HepG2 (cell line): ENCODE results near the gene CYP2S1. TPM values are rescaled to one million over a fixed set of nuclear protein-coding genes. Genes with fewer than 3 reads are reported as not detected.

ENCODE experiments used
- ATAC-seq: fragments of 200-7000 bp; cut with Tn5 transposase; 3 replicates; pipeline ENCODE4 v1.9.1; 2020; ENCODE audit warnings: mild to moderate bottlenecking, moderate library complexity
- BruUV-seq: library from RNA; stranded (reverse); fragments of 400-500 nt; replicated peaks from 2 replicates; lab custom pipeline; 2021; lab: Mats Ljungman, UMichigan
- CTCF ChIA-PET: fragments of 300-600 bp; formaldehyde crosslinking; extraction: SDS; loops from one replicate; lab custom pipeline; 2021; ENCODE audit warnings: low total read pairs, inconsistent platforms, low intra/inter-chr PET ratio; lab: Yijun Ruan, JAX
- POLR2A ChIA-PET: fragments of 350-600 bp; sonication (Branson Sonifier 250); formaldehyde crosslinking; loops from one replicate; lab custom pipeline; 2020; ENCODE audit warnings: antibody characterized with exemption, inconsistent platforms; lab: Yijun Ruan, JAX
- DNase-seq: peaks from one replicate; pipeline ENCODE4 v3.0.0-alpha.2; 2015; ENCODE audit warnings: low spot score
- FAIRE-seq: peaks from 3 replicates; lab custom pipeline; 2011; peaks lifted over from hg19 to GRCh38; lab: Jason Lieb, UNC
- H2AFZ ChIP-seq: one replicate; pipeline ENCODE4 v1.6.1; 2011; ENCODE audit warnings: low read length, inconsistent platforms
- H3K27ac ChIP-seq: fragments of 300-600 bp; 3 replicates; pipeline ENCODE4 v1.8.0; 2011; ENCODE audit warnings: mixed run types, mild to moderate bottlenecking, mixed read lengths, low read length, inconsistent platforms; ENCODE audit not compliant: insufficient read depth; ENCODE audit errors: extremely low read length
- H3K27me3 ChIP-seq, 2 experiments: fragments of 200-600 bp in 1 of 2; 2 replicates in 1 of 2; 3 replicates in 1 of 2; pipeline versions ENCODE4 v1.6.0 to v1.8.0; 2011; ENCODE audit warnings: low read length in 2 of 2, mild to moderate bottlenecking in 2 of 2, moderate library complexity in 2 of 2, inconsistent platforms in 1 of 2; ENCODE audit not compliant: insufficient read depth in 2 of 2, control insufficient read depth in 1 of 2
- H3K36me3 ChIP-seq, 2 experiments: fragments of 200-600 bp in 1 of 2; replicated peaks in 1 of 2; 2 replicates in 1 of 2; 3 replicates in 1 of 2; pipeline versions ENCODE4 v1.5.1 to v1.8.0; 2011; ENCODE audit warnings: low read length in 2 of 2, inconsistent platforms in 1 of 2; ENCODE audit not compliant: insufficient read depth in 2 of 2, control insufficient read depth in 1 of 2
- H3K4me1 ChIP-seq: 2 replicates; pipeline ENCODE4 v1.5.1; 2012; ENCODE audit warnings: low read length, inconsistent platforms; ENCODE audit not compliant: insufficient read depth
- H3K4me2 ChIP-seq: 2 replicates; pipeline ENCODE4 v1.6.0; 2011; ENCODE audit warnings: low read depth, low read length, inconsistent platforms
- H3K4me3 ChIP-seq, 3 experiments: fragments of 200-600 bp in 1 of 3; sonication (generic), shearing (Covaris generic) in 1 of 3; replicated peaks in 1 of 3; 2 replicates each; pipeline ENCODE4 v1.5.1; 2011 to 2016; ENCODE audit warnings: low read length in 3 of 3, inconsistent platforms in 2 of 3, low read depth in 2 of 3, mild to moderate bottlenecking in 2 of 3, control low read depth in 1 of 3, mixed read lengths in 1 of 3; ENCODE audit not compliant: insufficient read depth in 1 of 3
- H3K79me2 ChIP-seq: one replicate; pipeline ENCODE4 v1.6.1; 2011; ENCODE audit warnings: low read length, inconsistent platforms; ENCODE audit not compliant: insufficient read depth
- H3K9ac ChIP-seq: 2 replicates; pipeline ENCODE4 v1.6.0; 2011; ENCODE audit warnings: mild to moderate bottlenecking, low read depth, low read length, inconsistent platforms; ENCODE audit not compliant: insufficient read depth
- H3K9me3 ChIP-seq: 2 replicates; pipeline ENCODE4 v1.5.1; 2012; ENCODE audit warnings: mild to moderate bottlenecking, low read length
- H4K20me1 ChIP-seq: 2 replicates; pipeline ENCODE4 v1.6.0; 2011; ENCODE audit warnings: inconsistent platforms, mild to moderate bottlenecking, low read length, moderate library complexity; ENCODE audit not compliant: insufficient read depth
- ATF6 ChIP-seq: sonication (generic); formaldehyde crosslinking; conservative IDR thresholded peaks from 2 replicates; pipeline ENCODE4 v1.4.0; 2020; ENCODE audit warnings: missing genetic modification reagents
- CEBPB ChIP-seq: IDR thresholded peaks from 2 replicates; pipeline ENCODE4 v1.6.1; 2011; ENCODE audit warnings: low read depth, low read length, improper control_type of control experiment, borderline replicate concordance
- DR1 ChIP-seq: sonication (generic); formaldehyde crosslinking; IDR thresholded peaks from 2 replicates; pipeline ENCODE4 v1.8.0; 2021; ENCODE audit warnings: mild to moderate bottlenecking, missing genetic modification reagents, inconsistent platforms
- FOXM1 ChIP-seq: sonication (generic); formaldehyde crosslinking; IDR thresholded peaks from 2 replicates; pipeline ENCODE4 v1.5.0; 2020; ENCODE audit warnings: missing genetic modification reagents
- GABPB1 ChIP-seq: IDR thresholded peaks from 2 replicates; pipeline ENCODE4 v1.6.1; 2016; ENCODE audit warnings: mild to moderate bottlenecking, missing genetic modification reagents, moderate library complexity, missing compliant biosample characterization
- HES4 ChIP-seq: sonication (generic); formaldehyde crosslinking; IDR thresholded peaks from 2 replicates; pipeline ENCODE4 v1.9.0; 2021; ENCODE audit warnings: mild to moderate bottlenecking, missing genetic modification reagents, borderline replicate concordance
- LBX2 ChIP-seq: sonication (generic); formaldehyde crosslinking; IDR thresholded peaks from 2 replicates; pipeline ENCODE4 v1.5.0; 2020; ENCODE audit warnings: missing genetic modification reagents, mild to moderate bottlenecking, borderline replicate concordance
- MAX ChIP-seq: IDR thresholded peaks from 2 replicates; pipeline ENCODE4 v1.6.1; 2012; ENCODE audit warnings: inconsistent platforms
- RAD21 ChIP-seq: fragments of 450-650 bp; formaldehyde crosslinking; IDR thresholded peaks from 2 replicates; pipeline ENCODE4 v1.5.0; 2020; ENCODE audit warnings: mild to moderate bottlenecking
- SP5 ChIP-seq: IDR thresholded peaks from 2 replicates; pipeline ENCODE4 v1.6.1; 2016; ENCODE audit warnings: low read depth, borderline replicate concordance
- TBX3 ChIP-seq: fragments of 450-650 bp; IDR thresholded peaks from 2 replicates; pipeline ENCODE4 v1.6.1; 2017; ENCODE audit warnings: antibody characterized with exemption, mild to moderate bottlenecking, inconsistent platforms, borderline replicate concordance
- ZNF317 ChIP-seq: sonication (generic); formaldehyde crosslinking; IDR thresholded peaks from 2 replicates; pipeline ENCODE4 v1.5.0; 2020; ENCODE audit warnings: mild to moderate bottlenecking, missing genetic modification reagents
- ZNF34 ChIP-seq: sonication (generic); formaldehyde crosslinking; IDR thresholded peaks from 2 replicates; pipeline ENCODE4 v1.4.0; 2020; ENCODE audit warnings: mild to moderate bottlenecking, missing genetic modification reagents, borderline replicate concordance
- ZNF75D ChIP-seq: sonication (generic); formaldehyde crosslinking; IDR thresholded peaks from 2 replicates; pipeline ENCODE4 v1.8.1; 2023; ENCODE audit warnings: missing genetic modification reagents, mild to moderate bottlenecking, borderline replicate concordance
- ZSCAN9 ChIP-seq: IDR thresholded peaks from 2 replicates; pipeline ENCODE4 v1.6.1; 2016; ENCODE audit warnings: borderline replicate concordance
- WGBS: methylation state at CpG from one replicate; pipeline ENCODE4 v1.1.6; 2017; ENCODE audit warnings: low lambda C conversion rate; 5-methylcytosine and 5-hydroxymethylcytosine counted together
- in situ Hi-C: cut with HindIII; loops from 2 replicates; pipeline ENCODE4 v1.10.0; 2017; ENCODE audit warnings: low pct_unique_long_range_greater_than_20kb; ENCODE audit not compliant: extremely low pct_ligation_motif_present
- intact Hi-C: fragments of 100-400 bp; cut with micrococcal nuclease; formaldehyde crosslinking; loops from one replicate; pipeline ENCODE4 v1.10.0; 2022; ENCODE audit not compliant: unreplicated experiment
- polyA plus RNA-seq, 8 experiments: library from polyadenylated mRNA; depleted of rRNA in 3 of 8; stranded (reverse) in 7 of 8; unstranded in 1 of 8; fragments of >200 nt; fragmentation: Illumina TruSeq in 4 of 8; extraction: Trizol in 4 of 8; gene quantifications; 2 replicates each; pipeline versions ENCODE4 v1.2.1 to v1.2.3, GENCODE V29; 2011 to 2016; ENCODE audit warnings: low read depth in 4 of 8, missing spikeins in 1 of 8, mixed read lengths in 1 of 8; ENCODE audit not compliant: insufficient read depth in 1 of 8
- total RNA-seq, 5 experiments: library from RNA; depleted of rRNA; stranded (reverse); fragments of >200 nt; fragmentation: Illumina TruSeq; extraction: Trizol; gene quantifications; 2 replicates each; pipeline ENCODE4 v1.2.3, GENCODE V29; 2016; ENCODE audit warnings: low read depth in 1 of 5
- TF ChIP-seq, protein P1 (sequence below): sonication (generic); formaldehyde crosslinking; IDR thresholded peaks from 2 replicates; pipeline ENCODE4 v1.4.0; 2020; ENCODE audit warnings: missing genetic modification reagents
- TF ChIP-seq, protein P2 (sequence below): sonication (generic); formaldehyde crosslinking; IDR thresholded peaks from 2 replicates; pipeline ENCODE4 v1.5.1; 2020; ENCODE audit warnings: missing genetic modification reagents, mild to moderate bottlenecking, borderline replicate concordance

Gene CYP2S1
- total and polyA plus RNA-seq, 2 of the 13 experiments (the other 11 are each of a cell fraction or from before 2014, with no cell fraction given), result 0.09 to 2.1 TPM

- in situ Hi-C loops (no loop called here), intact Hi-C loops (no loop called here)
- Histone ChIP-seq H3K4me2 (peak overlapping the region; percentile 90; the same call in 1 of the 2 replicates), H3K9ac (no peak overlapping the region), H3K9me3 (no peaks in the 10 kb centered on the region), H3K27me3 (peaks cover 0 to 4% of the 10 kb centered on the region in 2 experiments; a peak in 2 of 5 replicates), H2AFZ (no peak overlapping the region), H3K4me3 (no peak overlapping the region), H3K27ac (no peak overlapping the region), H3K4me1 (peaks cover 40% of the 10 kb centered on the region), H3K36me3 (no peaks in the 10 kb centered on the region), H3K79me2 (no peaks in the 10 kb centered on the region), H4K20me1 (no peaks in the 10 kb centered on the region)
- 40% methylated on average over 2 of the region's 7 CpGs for WGBS
- TF ChIP-seq, protein P1, sequence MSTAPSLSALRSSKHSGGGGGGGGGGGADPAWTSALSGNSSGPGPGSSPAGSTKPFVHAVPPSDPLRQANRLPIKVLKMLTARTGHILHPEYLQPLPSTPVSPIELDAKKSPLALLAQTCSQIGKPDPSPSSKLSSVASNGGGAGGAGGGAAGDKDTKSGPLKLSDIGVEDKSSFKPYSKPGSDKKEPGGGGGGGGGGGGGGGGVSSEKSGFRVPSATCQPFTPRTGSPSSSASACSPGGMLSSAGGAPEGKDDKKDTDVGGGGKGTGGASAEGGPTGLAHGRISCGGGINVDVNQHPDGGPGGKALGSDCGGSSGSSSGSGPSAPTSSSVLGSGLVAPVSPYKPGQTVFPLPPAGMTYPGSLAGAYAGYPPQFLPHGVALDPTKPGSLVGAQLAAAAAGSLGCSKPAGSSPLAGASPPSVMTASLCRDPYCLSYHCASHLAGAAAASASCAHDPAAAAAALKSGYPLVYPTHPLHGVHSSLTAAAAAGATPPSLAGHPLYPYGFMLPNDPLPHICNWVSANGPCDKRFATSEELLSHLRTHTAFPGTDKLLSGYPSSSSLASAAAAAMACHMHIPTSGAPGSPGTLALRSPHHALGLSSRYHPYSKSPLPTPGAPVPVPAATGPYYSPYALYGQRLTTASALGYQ (CRISPR knock-in tag), result no peak
- TF ChIP-seq GABPB1 (CRISPR knock-in tag) (no peak), SP5 (CRISPR knock-in tag) (no peak), ATF6 (no peak), ZSCAN9 (CRISPR knock-in tag) (no peak), ZNF75D (no peak), HES4 (no peak), LBX2 (no peak), ZNF34 (CRISPR knock-in tag) (no peak), FOXM1 (CRISPR knock-in tag) (no peak), MAX (no peak), DR1 (no peak), TBX3 (no peak), CEBPB (no peak), ZNF317 (CRISPR knock-in tag) (no peak), RAD21 (CRISPR knock-in tag) (no peak)
- TF ChIP-seq, protein P2, sequence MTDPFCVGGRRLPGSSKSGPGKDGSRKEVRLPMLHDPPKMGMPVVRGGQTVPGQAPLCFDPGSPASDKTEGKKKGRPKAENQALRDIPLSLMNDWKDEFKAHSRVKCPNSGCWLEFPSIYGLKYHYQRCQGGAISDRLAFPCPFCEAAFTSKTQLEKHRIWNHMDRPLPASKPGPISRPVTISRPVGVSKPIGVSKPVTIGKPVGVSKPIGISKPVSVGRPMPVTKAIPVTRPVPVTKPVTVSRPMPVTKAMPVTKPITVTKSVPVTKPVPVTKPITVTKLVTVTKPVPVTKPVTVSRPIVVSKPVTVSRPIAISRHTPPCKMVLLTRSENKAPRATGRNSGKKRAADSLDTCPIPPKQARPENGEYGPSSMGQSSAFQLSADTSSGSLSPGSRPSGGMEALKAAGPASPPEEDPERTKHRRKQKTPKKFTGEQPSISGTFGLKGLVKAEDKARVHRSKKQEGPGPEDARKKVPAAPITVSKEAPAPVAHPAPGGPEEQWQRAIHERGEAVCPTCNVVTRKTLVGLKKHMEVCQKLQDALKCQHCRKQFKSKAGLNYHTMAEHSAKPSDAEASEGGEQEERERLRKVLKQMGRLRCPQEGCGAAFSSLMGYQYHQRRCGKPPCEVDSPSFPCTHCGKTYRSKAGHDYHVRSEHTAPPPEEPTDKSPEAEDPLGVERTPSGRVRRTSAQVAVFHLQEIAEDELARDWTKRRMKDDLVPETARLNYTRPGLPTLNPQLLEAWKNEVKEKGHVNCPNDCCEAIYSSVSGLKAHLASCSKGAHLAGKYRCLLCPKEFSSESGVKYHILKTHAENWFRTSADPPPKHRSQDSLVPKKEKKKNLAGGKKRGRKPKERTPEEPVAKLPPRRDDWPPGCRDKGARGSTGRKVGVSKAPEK (CRISPR knock-in tag), result no peak
- FAIRE-seq (no peak), ATAC-seq (no peak), DNase-seq (no peak)
- ChIA-PET CTCF (no interaction called here), POLR2A (no interaction called here)
- BruUV-seq, result no TSS peak
Observed at GRCh38 chr19:41217741-41218140, 24.7 kb downstream of the CYP2S1 start.
